GM19193 (cell line): ENCODE data around the gene CCDC57.

Experiments
- POLR2A ChIP-seq: IDR thresholded peaks from 4 replicates; pipeline ENCODE4 v1.6.1; 2011; ENCODE audit not compliant: insufficient read depth, insufficient read length; ENCODE audit errors: extremely low read depth

Gene CCDC57

DNA sequence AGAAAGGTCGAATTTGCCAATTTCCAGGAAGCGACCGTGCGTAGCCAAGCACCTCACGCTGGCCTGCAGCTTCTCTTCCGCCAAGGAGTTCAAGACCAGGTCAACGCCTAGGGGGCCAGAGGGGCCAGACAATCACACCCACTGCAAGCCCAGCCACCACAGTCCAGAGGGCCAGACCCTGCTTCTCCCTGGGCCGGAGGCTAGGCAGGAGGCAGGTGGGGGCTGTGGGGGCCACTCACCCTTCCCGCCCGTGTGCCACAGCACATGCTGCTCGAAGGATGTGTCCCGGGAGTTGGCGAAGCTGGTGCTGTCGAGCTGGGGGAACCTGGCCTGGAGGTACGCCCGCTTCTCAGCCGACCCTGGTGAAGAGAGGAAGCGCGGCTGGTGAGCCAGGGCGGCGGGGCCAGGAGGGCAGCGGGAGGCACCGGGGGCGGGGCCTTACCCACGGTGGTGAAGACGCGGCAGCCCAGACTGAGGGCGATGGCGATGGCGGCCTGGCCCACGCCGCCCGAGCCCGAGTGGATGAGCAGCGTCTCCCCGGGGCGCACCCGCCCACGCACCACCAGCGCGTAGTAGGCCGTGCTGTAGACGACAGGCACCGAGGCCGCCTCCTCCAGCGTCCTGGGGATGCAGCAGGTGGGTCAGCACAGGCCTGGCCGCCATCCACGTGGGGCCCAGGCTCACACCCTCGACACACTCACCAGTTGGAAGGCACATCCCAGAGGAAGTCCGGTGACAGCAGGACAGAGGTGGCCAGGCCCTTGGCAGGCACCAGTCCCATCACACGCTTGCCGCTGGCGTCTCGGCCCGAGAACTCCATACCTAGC lies 128.9 kb downstream of the CCDC57 start:
- TF ChIP-seq POLR2A = no peak

DNA sequence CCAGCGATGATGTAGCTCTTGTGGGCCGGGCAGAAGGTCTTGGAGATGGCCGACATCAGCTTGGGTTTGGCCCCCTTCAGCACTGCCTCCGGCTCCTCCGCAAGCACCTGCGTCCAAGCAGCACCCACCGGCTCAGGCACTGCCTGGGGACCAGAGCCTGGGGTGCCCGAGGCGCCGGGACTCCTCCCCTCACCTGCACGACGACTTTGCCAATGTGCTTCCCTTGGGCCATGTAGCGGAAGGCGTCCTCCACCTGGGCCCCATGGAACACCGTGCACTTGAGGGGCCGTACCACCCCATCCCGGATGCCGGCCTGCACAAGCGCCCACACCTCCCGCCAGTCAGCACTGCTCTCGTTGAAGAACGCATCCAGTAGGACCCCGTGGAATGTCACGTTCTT lies 129.6 kb downstream of the CCDC57 start:
- TF ChIP-seq POLR2A = no peak

DNA sequence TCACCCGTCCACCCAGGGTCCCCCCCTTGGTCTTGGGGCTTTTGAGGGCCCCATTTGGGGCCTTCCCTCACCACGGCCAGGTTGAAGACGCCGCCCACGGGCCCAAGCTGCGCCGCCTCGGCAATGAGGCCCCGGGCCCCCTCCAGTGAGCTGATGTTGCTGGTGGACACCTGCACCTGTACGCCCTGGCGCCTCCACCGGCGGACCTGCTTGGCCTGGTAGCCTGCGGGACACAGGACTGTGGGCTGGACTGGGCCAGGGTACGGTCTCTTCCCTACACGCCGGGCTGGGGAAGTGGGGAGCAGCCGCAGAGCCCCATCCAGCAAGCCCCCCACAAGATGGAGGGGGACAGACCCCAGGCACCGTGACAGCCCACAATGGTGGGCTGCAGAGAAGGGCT lies 130.2 kb downstream of the CCDC57 start:
- no peak for TF ChIP-seq POLR2A

DNA sequence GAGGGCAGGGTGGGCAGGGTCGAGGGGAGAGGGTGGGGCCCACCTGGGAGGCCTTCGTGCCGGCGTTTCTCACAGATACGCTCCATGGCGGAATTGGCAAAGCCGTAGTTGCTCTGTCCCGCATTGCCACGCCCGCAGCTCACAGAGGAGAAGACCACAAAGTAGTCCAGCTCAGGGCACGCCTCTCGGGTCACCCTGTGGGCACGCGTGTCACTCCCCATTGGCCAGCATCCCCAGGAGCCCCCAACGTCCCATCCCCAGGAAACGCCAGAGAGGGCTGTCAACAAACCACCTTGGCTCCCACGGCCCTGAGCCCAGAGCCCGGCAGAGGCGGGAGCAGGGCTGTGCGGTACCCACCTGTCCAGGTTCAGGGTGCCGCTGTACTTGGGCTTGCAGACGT lies 130.7 kb downstream of the CCDC57 start:
- TF ChIP-seq POLR2A = no peak

DNA sequence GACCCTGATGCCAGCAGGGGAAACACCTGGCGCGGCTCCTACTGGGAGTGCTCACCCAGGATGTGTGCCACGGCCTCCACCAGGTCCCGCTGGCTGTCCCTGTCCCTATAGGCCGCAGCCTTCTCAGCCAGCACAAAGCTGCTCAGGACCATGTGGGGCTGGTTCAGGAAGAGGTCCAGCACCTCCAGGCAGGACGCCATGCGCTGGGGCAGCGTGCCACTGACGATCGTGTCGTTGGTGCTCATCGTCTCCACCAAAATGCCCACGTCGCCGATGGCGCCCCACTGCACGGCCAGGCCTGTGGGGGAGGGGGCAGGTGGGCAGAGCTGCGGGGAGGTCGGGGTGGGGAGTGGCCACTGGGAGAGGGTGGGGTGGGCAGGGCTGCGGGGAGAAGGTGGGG lies 131.1 kb downstream of the CCDC57 start:
- no peak for TF ChIP-seq POLR2A

DNA sequence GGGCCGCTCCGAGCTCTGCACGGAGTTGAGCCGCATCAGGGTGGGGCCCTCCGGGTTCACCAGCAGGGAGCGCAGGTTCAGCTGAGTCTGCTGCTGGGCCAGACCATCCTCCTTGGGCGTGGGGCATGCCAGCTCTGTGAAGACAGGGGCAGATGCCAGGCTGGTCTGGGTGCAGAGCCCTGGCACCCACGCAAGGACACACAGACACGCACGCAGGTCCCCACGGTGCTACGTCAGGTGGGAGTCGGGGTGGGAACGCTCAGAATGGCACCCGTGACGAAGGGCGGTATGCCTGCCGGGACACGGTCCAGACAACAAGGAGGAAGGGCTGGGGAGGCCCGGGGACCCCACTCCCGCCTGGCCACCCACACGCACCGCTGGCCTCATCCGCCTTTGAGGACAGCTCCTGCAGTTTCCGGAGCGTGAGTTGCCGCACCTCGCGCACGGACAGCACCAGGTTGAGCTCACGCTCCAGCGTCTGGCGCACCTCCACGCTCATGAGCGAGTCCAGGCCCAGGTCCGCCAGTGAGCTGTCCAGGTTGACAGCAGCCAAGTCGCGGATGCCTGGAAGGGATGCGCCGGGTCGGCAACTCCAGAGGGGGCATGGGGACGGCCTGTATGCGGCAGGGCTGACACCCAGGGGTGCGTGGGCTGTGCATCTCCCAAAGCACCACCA lies 131.7 kb downstream of the CCDC57 start:
- TF ChIP-seq POLR2A = no peak

DNA sequence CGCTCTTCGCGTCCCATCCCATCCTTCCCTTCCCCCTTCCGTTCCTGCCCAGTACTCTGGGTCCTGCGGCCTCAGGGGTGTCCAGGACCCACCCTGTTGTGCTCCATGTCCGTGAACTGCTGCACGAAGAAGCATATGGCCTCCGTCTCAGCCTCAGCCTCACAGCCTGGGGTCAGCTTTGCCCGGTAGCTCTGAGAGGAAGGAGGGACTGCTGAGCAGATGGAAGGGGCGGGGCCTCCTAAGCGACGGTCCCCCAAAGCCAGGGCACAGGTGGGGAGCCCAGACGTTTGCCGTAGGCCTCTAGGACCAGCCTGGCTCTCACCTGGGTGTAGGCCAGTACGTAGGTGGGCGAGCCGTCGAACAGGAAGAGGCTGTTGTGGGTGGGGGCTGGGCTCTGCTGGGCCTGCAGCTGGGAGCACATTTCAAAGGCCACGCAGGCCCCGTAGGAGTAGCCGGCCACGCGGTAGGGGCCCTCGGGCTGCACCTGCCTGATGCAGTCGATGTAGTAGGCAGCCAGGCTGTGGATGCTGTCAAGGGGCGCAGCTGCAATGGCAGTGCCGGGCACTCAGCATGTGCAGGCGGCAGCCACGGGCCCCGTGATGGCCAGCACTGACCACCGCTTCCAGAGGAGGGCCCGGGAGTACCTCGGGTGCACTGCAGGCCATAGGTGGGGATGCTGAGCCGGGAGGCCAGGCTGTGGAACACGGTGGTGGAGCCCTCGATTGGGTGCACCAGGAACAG lies 132.4 kb downstream of the CCDC57 start:
- TF ChIP-seq POLR2A = no peak

DNA sequence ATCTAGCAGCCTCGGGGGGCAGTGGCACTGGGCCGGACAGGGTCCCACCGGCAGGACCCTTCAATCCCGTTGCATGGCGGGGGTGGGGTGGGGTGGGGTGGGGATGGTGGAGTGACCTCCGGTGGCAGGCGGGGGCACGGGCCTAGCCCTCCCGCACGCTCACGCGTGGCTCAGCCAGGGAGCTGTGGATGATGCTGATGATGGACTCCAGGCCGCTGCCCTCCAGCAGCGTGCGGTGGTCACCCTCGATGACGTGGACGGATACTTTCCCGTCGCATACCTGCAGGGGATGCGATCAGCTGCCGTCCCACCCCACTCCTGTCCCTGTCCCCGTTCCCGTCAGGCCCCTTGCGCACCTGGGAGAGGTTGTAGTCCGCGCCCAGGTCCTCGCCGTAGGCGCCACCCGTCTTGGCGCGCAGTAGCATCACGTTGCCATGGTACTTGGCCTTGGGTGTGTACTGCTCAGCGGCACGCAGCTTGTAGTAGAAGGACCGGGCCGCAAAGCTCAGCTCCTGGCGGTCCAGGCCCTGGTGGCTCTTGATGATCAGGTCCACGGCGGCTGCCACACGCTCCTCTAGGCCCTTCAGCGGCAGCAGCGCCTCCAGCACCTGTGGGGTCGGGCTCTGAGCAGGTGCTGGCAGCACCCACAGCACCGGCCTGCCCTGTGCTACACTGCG lies 133.5 kb downstream of the CCDC57 start:
- no peak for TF ChIP-seq POLR2A

DNA sequence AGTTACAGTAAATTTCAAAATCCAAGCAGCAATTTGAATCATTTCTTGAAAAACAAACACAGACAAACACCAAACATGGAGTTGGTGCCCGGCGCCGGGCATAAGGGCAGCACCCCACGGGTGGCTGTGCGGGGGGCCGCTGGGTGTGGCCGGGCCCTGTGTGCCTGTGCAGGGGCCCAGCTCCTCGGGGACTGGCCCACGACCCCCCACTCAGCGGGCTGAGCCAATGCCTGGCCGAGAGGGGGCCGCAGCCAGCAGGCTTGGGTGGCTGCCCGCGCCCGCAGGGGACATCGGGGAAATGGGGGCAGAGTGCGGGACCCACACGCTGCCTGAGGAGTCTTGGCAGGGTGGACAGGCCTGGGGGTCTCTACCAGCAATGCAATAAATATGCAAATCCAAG lies 134.2 kb downstream of the CCDC57 start:
- TF ChIP-seq POLR2A = no peak

DNA sequence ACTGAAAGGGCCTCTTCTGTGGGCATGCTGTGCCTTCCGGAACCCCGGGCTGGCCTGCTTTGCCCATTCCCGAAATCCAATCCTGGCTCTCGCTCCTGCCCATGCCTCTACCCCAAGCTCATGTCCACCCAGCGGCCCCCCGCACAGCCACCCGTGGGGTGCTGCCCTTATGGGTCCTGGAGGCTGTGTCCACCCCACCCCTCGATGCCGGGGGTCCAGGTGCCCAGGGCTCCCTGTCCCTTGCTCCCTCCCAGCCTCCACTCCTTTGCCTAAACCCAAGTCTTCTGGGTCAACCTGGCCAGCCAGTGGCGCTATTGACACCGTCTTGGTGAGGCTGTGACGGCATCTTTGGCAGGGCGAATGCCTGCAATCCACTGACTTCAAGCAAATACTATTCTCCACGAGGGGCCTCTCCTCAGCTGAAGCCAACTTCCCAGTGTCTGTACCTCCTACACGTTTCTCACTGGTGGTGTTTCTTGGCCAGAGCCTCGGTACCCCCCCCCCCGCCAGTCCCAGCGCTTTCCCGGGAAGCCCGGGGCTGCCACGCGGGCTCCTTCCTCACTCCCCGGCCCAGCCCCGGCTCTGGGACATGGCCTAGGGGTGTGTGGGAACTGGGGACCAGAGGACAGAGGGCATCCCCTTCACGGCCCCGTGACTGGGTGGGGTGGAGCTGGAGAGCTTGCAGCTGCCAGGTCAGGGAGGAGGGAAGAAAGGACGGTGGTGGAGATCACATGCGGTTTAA lies 134.9 kb downstream of the CCDC57 start:
- TF ChIP-seq POLR2A = peak; percentile 12

DNA sequence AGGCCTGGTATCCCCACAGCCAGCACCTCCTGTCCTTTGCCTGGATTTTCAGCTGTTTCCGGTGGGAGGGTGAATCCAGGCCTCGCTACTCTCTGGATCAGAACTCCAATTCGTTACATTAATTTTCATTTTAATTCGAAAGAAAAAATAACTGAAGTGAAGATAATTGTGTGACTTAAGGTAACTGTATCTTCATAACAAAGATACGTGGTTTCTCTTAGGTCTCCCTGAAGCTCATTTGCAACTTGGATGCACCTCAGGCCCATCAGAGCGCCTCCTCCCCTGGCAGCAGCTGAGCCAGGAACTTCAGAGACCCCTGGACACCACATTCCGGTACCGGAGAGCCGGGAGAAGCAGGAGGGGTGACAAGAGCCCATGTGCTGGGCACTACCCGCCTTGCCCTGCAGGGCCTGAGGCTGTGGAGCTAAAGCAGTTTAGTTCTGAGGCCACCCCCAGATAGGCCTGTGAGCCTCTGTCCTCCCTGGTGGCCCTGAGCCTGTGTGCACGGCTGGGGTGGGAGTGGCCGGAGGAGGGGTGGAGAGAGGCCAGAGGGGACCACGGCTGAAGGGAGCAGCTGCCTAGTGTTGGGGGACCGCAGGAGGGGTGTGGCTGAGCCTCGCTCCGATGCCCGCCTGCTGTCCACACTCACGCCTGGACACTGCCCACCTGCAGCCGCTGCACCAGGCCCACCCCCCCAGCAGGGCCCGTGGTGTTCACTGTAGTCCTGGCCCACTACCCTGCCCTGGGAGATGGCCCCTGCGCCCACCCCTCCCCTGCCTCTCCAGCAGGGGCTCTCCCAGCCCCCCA lies 135.7 kb downstream of the CCDC57 start:
- TF ChIP-seq POLR2A = peak; percentile 51

DNA sequence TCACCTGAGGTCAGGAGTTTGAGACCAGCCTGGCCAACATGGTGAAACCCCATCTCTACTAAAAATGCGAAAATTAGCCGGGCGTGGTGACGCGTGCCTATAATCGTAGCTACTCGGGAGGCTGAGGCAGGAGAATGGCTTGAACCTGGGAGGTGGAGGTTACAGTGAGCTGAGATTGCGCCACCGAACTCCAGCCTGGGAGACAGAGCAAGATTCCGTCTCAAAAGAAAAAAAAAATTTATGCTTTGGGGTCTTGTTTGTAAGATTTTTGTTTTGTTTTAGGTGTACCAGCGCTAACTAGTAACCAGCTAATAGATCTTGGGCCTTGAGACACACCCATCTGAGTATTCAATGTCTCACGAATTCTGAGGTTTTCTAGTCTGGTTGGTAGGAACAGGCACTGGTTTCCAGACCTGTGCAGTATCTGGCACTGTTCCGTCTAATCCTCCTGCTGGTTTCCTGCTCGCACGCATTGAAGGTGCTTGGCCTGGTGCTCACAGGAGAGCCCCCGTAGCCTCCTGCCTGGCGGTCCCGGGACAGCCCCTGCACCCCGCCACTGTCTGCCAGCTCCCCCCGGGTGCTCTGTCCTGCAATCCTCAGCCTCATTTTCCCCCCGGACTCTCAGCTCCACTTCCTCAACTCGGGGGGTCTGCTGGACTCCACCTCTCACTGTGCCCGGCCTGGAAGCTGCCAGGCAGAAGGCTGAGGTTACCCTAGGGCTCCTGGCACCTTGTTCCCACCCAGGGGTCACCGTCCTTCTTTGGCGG lies 136.4 kb downstream of the CCDC57 start:
- TF ChIP-seq POLR2A = no peak

DNA sequence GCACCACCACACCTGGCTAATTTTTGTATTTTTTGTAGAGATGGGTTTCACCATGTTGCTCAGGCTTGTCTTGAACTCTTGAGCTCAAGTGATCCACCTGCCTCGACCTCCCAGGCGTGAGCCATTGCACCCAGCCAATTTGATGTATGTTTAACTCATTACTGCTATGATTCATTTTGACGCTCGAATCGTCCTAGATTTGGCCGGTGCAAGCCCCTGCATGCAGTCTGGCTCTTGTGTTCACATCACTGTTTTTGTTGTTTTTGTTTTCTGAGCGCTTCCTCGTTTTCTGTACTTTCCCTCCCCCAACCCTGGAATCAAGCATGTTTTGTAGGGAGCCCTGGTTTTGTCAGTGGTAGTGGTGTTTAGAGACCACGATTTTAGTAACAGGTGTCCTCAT lies 139.2 kb downstream of the CCDC57 start:
- no peak for TF ChIP-seq POLR2A
